ENCODE results near the gene CCDC188. TPM values are rescaled to one million over a fixed set of nuclear protein-coding genes. Genes with fewer than 3 reads are reported as not detected.

CCDC188 gene
- total and polyA plus RNA-seq, 9 of the 15 experiments (the other 6 are each of a cell fraction or from before 2014, with no cell fraction given) = not detected

- TF ChIP-seq ZNF263 (CRISPR knock-in tag; IDR thresholded peaks at IDR 0.05; ENCODE audit: borderline replicate concordance) (no peak), ESRRA (IDR thresholded peaks at IDR 0.05; ENCODE audit: borderline replicate concordance, low read depth) (no peak), THAP12 (CRISPR knock-in tag; IDR thresholded peaks at IDR 0.05) (peak; percentile 68; the same call in 1 of the 2 replicates)
These were observed 27.3 kb downstream of the CCDC188 start (continued) for GRCh38 chr22:20123366-20124082.

GRCh38 chr22:20121856-20122415, 28.9 kb downstream of the CCDC188 start:
- intact Hi-C loops (cut with micrococcal nuclease) (no loop called here), in situ Hi-C loops (cut with MboI) (no loop called here)
- ChIA-PET CTCF (ENCODE audit: low intra/inter-chr PET ratio) (no interaction called here), POLR2A (interaction anchor here (0.6 to 8.1 kb wide), 7 partner anchors 6 to 398 kb away, joined by 3 to 212 read pairs (median 5); partner anchors contain the start of gene ZDHHC8)
- Histone ChIP-seq H3K27me3 (ENCODE audit: control insufficient read depth in 2 of 2, insufficient read depth in 2 of 2, low read length in 2 of 2) (no peaks in the 10 kb centered on the region), H3K79me2 (ENCODE audit: control insufficient read depth, insufficient read depth, low read length) (peaks cover 74% of the 10 kb centered on the region), H3K36me3 (ENCODE audit: control insufficient read depth, insufficient read depth, low read length) (peaks cover 92% of the 10 kb centered on the region), H3K4me2 (ENCODE audit: insufficient read depth, low read length) (no peak overlapping the region), H3K4me3 (no peak overlapping the region), H3K9me3 (replicated peaks; ENCODE audit: control insufficient read depth, insufficient read depth, low read depth, low read length) (no peaks in the 10 kb centered on the region), H3K4me1 (replicated peaks in 1 of 2; ENCODE audit: control insufficient read depth in 2 of 2, insufficient read depth in 2 of 2, low read length in 2 of 2) (peaks cover 15 to 74% of the 10 kb centered on the region in 2 experiments; a peak in 4 of 5 replicates), H2AFZ (ENCODE audit: low read depth, low read length) (no peak overlapping the region), H3K9me1 (ENCODE audit: control insufficient read depth, insufficient read depth, low read length) (no peaks in the 10 kb centered on the region), H4K20me1 (replicated peaks; ENCODE audit: control insufficient read depth, insufficient read depth, low read length) (peaks cover 57% of the 10 kb centered on the region), H3K9ac (ENCODE audit: insufficient read depth in 1 of 2, low read depth in 2 of 2, low read length in 2 of 2) (peak overlapping the region in 1 of 2 experiments; percentile 69; a peak in 2 of 4 replicates), H3K27ac (ENCODE audit: extremely low read depth, low read depth, low read length) (no peak overlapping the region; the same call in 2 of the 3 replicates)
- WGBS (ENCODE audit: insufficient coverage, low coverage, missing lambda C conversion rate) = 98% methylated on average over 22 of the region's 22 CpGs
- DNase-seq (ENCODE audit: extremely low read depth in 1 of 4, low spot score in 3 of 4) (no peak), FAIRE-seq (no peak), ATAC-seq (no peak)
- no TSS peak for BruUV-seq (replicated peaks)
- TF ChIP-seq POLR2A (conservative IDR thresholded peaks at IDR 0.05) = peak; percentile 44; the same call in 1 of the 2 replicates
- TF ChIP-seq POLR2G (IDR thresholded peaks at IDR 0.05; ENCODE audit: low read depth, low read length) = 0 out of 2 replicates have a peak, but pooled peaks have one; percentile 42
- no peak for TF ChIP-seq ZNF224 (CRISPR knock-in tag; IDR thresholded peaks at IDR 0.05)
- no peak for TF ChIP-seq ZFP36 (IDR thresholded peaks at IDR 0.05; ENCODE audit: low read depth, low read length, partially characterized antibody)
- TF ChIP-seq HNRNPH1 (optimal IDR thresholded peaks at IDR 0.05; ENCODE audit: low read depth, low read length) = no peak
- TF ChIP-seq MCM3 (IDR thresholded peaks at IDR 0.05) = no peak
- TF ChIP-seq PHB (CRISPR knock-in tag; IDR thresholded peaks at IDR 0.05) = peak; percentile 65; the same call in 1 of the 2 replicates
- no peak for TF ChIP-seq RBM17 (IDR thresholded peaks at IDR 0.05; ENCODE audit: borderline replicate concordance, low read depth, low read length)
- no peak for TF ChIP-seq NUFIP1 (IDR thresholded peaks at IDR 0.05; ENCODE audit: partially characterized antibody)
- TF ChIP-seq U2AF1 (optimal IDR thresholded peaks at IDR 0.05; ENCODE audit: low read depth, low read length) = no peak
- TF ChIP-seq NR4A1 (CRISPR knock-in tag; IDR thresholded peaks at IDR 0.05) = 0 out of 2 replicates have a peak, but pooled peaks have one; percentile 24
- no peak for TF ChIP-seq NR4A1 (tag; IDR thresholded peaks at IDR 0.05)
- TF ChIP-seq MAFG (tag; conservative IDR thresholded peaks at IDR 0.05) = no peak
- no peak for TF ChIP-seq DDX20 (tag; IDR thresholded peaks at IDR 0.05; ENCODE audit: low read depth)
- TF ChIP-seq ZNF740 (CRISPR knock-in tag; IDR thresholded peaks at IDR 0.05) = no peak
- peak in 1 of 2 experiments; percentile 20; a peak in 1 of 4 replicates for TF ChIP-seq ZNF740 (tag; IDR thresholded peaks at IDR 0.05)
